Ramos (cell line): ENCODE measurements around the gene CYBA.

Experiments used
- in situ Hi-C: fragments of 300-500 bp; cut with MboI; formaldehyde crosslinking; loops from one replicate; pipeline ENCODE4 v1.14.3; 2022; ENCODE audit warnings: low sequenced_read_pairs; ENCODE audit not compliant: unreplicated experiment

The CYBA gene

GRCh38 chr16:88647178-88648070 lies 3.4 kb downstream of the CYBA start:
- in situ Hi-C loops = no loop called here

GRCh38 chr16:88646345-88647034 lies 4.4 kb downstream of the CYBA start:
- in situ Hi-C loops = no loop called here

GRCh38 chr16:88645941-88646340 lies 4.9 kb downstream of the CYBA start:
- in situ Hi-C loops = no loop called here

- in situ Hi-C loops = no loop called here
Observed at GRCh38 chr16:88645455-88645854, 5.4 kb downstream of the CYBA start.

- in situ Hi-C loops = no loop called here
Observed at GRCh38 chr16:88643644-88643932, 7.3 kb downstream of the CYBA start.

GRCh38 chr16:88642881-88643643 lies 7.8 kb downstream of the CYBA start:
- in situ Hi-C loops = no loop called here

GRCh38 chr16:88640498-88641247 lies 10.2 kb downstream of the CYBA start:
- in situ Hi-C loops = no loop called here

GRCh38 chr16:88640039-88640495 lies 10.8 kb downstream of the CYBA start:
- in situ Hi-C loops = no loop called here

GRCh38 chr16:88639231-88640038 lies 11.4 kb downstream of the CYBA start:
- in situ Hi-C loops = no loop called here

GRCh38 chr16:88638323-88639230 lies 12.3 kb downstream of the CYBA start, which contains the start of gene IL17C:
Gene IL17C (plus strand): TSS chr16:88638572. CDS start chr16:88638642, 70 bp downstream.
- in situ Hi-C loops = no loop called here

- in situ Hi-C loops = no loop called here
Observed at GRCh38 chr16:88636488-88637265, 14.2 kb downstream of the CYBA start.

- in situ Hi-C loops = no loop called here
Observed at GRCh38 chr16:88635671-88636319, 15.1 kb downstream of the CYBA start.

- in situ Hi-C loops = no loop called here
Observed at GRCh38 chr16:88634994-88635670, 15.7 kb downstream of the CYBA start.

GRCh38 chr16:88634141-88634993 lies 16.5 kb downstream of the CYBA start:
- in situ Hi-C loops = no loop called here

GRCh38 chr16:88633684-88634140 lies 17.1 kb downstream of the CYBA start:
- in situ Hi-C loops = no loop called here

- in situ Hi-C loops = no loop called here
Observed at GRCh38 chr16:88632587-88632930, 18.3 kb downstream of the CYBA start.
